ENCODE data around the gene DAGLA. TPM values are rescaled to one million over a fixed set of nuclear protein-coding genes. Genes with fewer than 3 reads are reported as not detected.

The DAGLA gene
- total RNA-seq, 3 donors from 2014 or later: 7.2 to 12.0 (median 11.9) TPM

GRCh38 chr11:61751384-61751783 lies 71.2 kb downstream of the DAGLA start:
- ATAC-seq (no peak), DNase-seq (no peak)
- peaks cover 21% of the 10 kb centered on the region for H3K4me1 ChIP-seq (ENCODE audit: low read depth)
- intact Hi-C loops (cut with DNase I, micrococcal nuclease): no loop called here
- TF ChIP-seq, protein P1, sequence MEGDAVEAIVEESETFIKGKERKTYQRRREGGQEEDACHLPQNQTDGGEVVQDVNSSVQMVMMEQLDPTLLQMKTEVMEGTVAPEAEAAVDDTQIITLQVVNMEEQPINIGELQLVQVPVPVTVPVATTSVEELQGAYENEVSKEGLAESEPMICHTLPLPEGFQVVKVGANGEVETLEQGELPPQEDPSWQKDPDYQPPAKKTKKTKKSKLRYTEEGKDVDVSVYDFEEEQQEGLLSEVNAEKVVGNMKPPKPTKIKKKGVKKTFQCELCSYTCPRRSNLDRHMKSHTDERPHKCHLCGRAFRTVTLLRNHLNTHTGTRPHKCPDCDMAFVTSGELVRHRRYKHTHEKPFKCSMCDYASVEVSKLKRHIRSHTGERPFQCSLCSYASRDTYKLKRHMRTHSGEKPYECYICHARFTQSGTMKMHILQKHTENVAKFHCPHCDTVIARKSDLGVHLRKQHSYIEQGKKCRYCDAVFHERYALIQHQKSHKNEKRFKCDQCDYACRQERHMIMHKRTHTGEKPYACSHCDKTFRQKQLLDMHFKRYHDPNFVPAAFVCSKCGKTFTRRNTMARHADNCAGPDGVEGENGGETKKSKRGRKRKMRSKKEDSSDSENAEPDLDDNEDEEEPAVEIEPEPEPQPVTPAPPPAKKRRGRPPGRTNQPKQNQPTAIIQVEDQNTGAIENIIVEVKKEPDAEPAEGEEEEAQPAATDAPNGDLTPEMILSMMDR (IDR thresholded peaks at IDR 0.05): no peak
- H3K4me3 ChIP-seq: no peak overlapping the region
- H3K9me3 ChIP-seq: no peaks in the 10 kb centered on the region
- H3K36me3 ChIP-seq (ENCODE audit: low read depth): no peaks in the 10 kb centered on the region

- TF ChIP-seq, protein P1 (IDR thresholded peaks at IDR 0.05): peak; percentile 23
- Histone ChIP-seq H3K36me3 (ENCODE audit: low read depth) (no peaks in the 10 kb centered on the region), H3K4me3 (peak within 1 kb of the TSS; percentile 28), H3K9me3 (no peaks in the 10 kb centered on the region), H3K4me1 (ENCODE audit: low read depth) (peaks cover 29% of the 10 kb centered on the region)
- DNase-seq (peak in 2 of 3 donors; percentile 73 to 84), ATAC-seq (peak; percentile 68)
- intact Hi-C loops (cut with DNase I, micrococcal nuclease): no loop called here
Measured at GRCh38 chr11:61752117-61752924, 72.1 kb downstream of the DAGLA start, which contains the start of gene MYRF. TSS of gene MYRF (plus strand) at chr11:61752636. CDS start at chr11:61752745, 109 bp downstream.

- no peaks in the 10 kb centered on the region for H3K9me3 ChIP-seq
- H3K36me3 ChIP-seq (ENCODE audit: low read depth): no peaks in the 10 kb centered on the region
- intact Hi-C loops (cut with DNase I, micrococcal nuclease): no loop called here
- no peak for DNase-seq
- TF ChIP-seq, protein P1 (IDR thresholded peaks at IDR 0.05): no peak
- peaks cover 27% of the 10 kb centered on the region for H3K4me1 ChIP-seq (ENCODE audit: low read depth)
- H3K4me3 ChIP-seq: peak overlapping the region; percentile 28
- ATAC-seq: no peak
Measured at GRCh38 chr11:61752925-61753521, 72.8 kb downstream of the DAGLA start.

DNA sequence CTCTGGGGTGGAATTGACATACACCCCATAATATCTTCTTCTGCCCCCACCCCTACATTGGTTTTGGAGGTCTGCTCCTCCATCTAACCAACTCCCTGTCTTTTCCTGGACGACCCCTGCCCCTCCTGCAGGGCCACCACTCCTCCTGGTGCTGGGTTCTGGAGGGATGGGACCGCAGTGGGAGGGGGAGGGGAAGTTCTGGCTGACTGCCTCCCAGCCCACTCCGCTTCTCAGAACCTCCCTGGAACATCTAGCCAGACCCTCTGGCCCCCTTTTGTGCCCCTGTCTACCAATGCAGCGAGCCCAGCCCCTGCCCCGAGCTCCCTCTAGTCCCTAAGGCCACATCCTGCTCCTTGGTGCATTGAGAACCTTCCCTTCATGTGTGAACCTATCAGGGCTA lies 73.5 kb downstream of the DAGLA start:
- TF ChIP-seq, protein P1 (IDR thresholded peaks at IDR 0.05): no peak
- no peak for ATAC-seq

GRCh38 chr11:61754534-61755482 lies 74.6 kb downstream of the DAGLA start:
- Histone ChIP-seq H3K4me3 (no peak overlapping the region), H3K9me3 (no peaks in the 10 kb centered on the region), H3K4me1 (ENCODE audit: low read depth) (peaks cover 27% of the 10 kb centered on the region), H3K36me3 (ENCODE audit: low read depth) (no peaks in the 10 kb centered on the region)
- ATAC-seq: no peak
- no peak for DNase-seq
- intact Hi-C loops (cut with DNase I, micrococcal nuclease): no loop called here
- TF ChIP-seq, protein P1 (IDR thresholded peaks at IDR 0.05): no peak

More for the DNA sequence above, 73.5 kb downstream of the DAGLA start:
- Histone ChIP-seq H3K4me3 (no peak overlapping the region), H3K36me3 (ENCODE audit: low read depth) (no peaks in the 10 kb centered on the region), H3K4me1 (ENCODE audit: low read depth) (peaks cover 27% of the 10 kb centered on the region), H3K9me3 (no peaks in the 10 kb centered on the region)
- DNase-seq: no peak
- intact Hi-C loops (cut with DNase I, micrococcal nuclease): no loop called here
